K562 (cell line): ENCODE measurements around the gene FAM151A. TPM values are rescaled to one million over a fixed set of nuclear protein-coding genes. Genes with fewer than 3 reads are reported as not detected.
A peak's percentile ranks its signal among the peaks of the same experiment; 100 is the strongest.

Source experiments
- ATAC-seq: fragments of 200-7000 bp; cut with Tn5 transposase; 3 replicates; pipeline ENCODE4 v1.9.1; 2020; ENCODE audit warnings: moderate library complexity
- BruUV-seq: library from RNA; stranded (reverse); fragments of 400-500 nt; replicated peaks from 2 replicates; lab custom pipeline; 2021; lab: Mats Ljungman, UMichigan
- CTCF ChIA-PET: fragments of 300-600 bp; formaldehyde crosslinking; extraction: SDS; loops from one replicate; lab custom pipeline; 2021; ENCODE audit warnings: low intra/inter-chr PET ratio; lab: Yijun Ruan, JAX
- POLR2A ChIA-PET: fragments of 300-600, 350-650 bp; sonication (Branson Sonifier 250); formaldehyde crosslinking; extraction: SDS; loops from one replicate; lab custom pipeline; 2021; ENCODE audit warnings: antibody characterized with exemption, inconsistent platforms; lab: Yijun Ruan, JAX
- DNase-seq, 4 experiments: peaks; one replicate each; pipeline versions ENCODE4 v3.0.0 to v3.0.0-alpha.2; 2011 to 2018; ENCODE audit warnings: low spot score in 3 of 4, mixed read lengths in 3 of 4; ENCODE audit errors: extremely low read depth in 1 of 4
- FAIRE-seq: peaks from 2 replicates; lab custom pipeline; 2011; peaks lifted over from hg19 to GRCh38; lab: Jason Lieb, UNC
- H2AFZ ChIP-seq: 2 replicates; pipeline ENCODE4 v1.6.0; 2011; ENCODE audit warnings: low read depth, low read length, control low read depth, inconsistent platforms
- H3K27ac ChIP-seq: fragments of 200-600 bp; 3 replicates; pipeline ENCODE4 v1.8.0; 2011; ENCODE audit warnings: low read depth, mild to moderate bottlenecking, control low read depth, inconsistent platforms, low read length, moderate library complexity, mixed read lengths; ENCODE audit errors: extremely low read depth
- H3K27me3 ChIP-seq, 2 experiments: fragments of 300-600 bp in 1 of 2; 2 replicates in 1 of 2; 3 replicates in 1 of 2; pipeline versions ENCODE4 v1.6.0 to v1.8.0; 2011; ENCODE audit warnings: inconsistent platforms in 2 of 2, low read length in 2 of 2, mild to moderate bottlenecking in 1 of 2, mixed read lengths in 1 of 2, moderate library complexity in 1 of 2; ENCODE audit not compliant: control insufficient read depth in 2 of 2, insufficient read depth in 2 of 2
- H3K36me3 ChIP-seq: fragments of 300-600 bp; 3 replicates; pipeline ENCODE4 v1.8.0; 2011; ENCODE audit warnings: mild to moderate bottlenecking, low read length, inconsistent platforms; ENCODE audit not compliant: control insufficient read depth, insufficient read depth
- H3K4me1 ChIP-seq, 2 experiments: fragments of 200-600 bp in 1 of 2; replicated peaks in 1 of 2; 2 replicates in 1 of 2; 3 replicates in 1 of 2; pipeline versions ENCODE4 v1.5.1 to v1.8.0; 2011; ENCODE audit warnings: inconsistent platforms in 2 of 2, low read length in 2 of 2, mild to moderate bottlenecking in 1 of 2, mixed read lengths in 1 of 2, moderate library complexity in 1 of 2; ENCODE audit not compliant: control insufficient read depth in 2 of 2, insufficient read depth in 2 of 2
- H3K4me2 ChIP-seq: 2 replicates; pipeline ENCODE4 v1.6.1; 2011; ENCODE audit warnings: low read length, control low read depth, inconsistent platforms, mixed read lengths; ENCODE audit not compliant: insufficient read depth
- H3K4me3 ChIP-seq: fragments of 200-600 bp; sonication (generic), shearing (Covaris generic); 2 replicates; pipeline ENCODE4 v1.5.1; 2016; ENCODE audit warnings: control low read depth, inconsistent platforms
- H3K79me2 ChIP-seq: fragments of 200-600 bp; 3 replicates; pipeline ENCODE4 v1.8.0; 2011; ENCODE audit warnings: low read length, inconsistent platforms; ENCODE audit not compliant: control insufficient read depth, insufficient read depth
- H3K9ac ChIP-seq, 2 experiments: 2 replicates each; pipeline versions ENCODE4 v1.6.0 to v1.6.1; 2011; ENCODE audit warnings: low read depth in 2 of 2, low read length in 2 of 2, control low read depth in 1 of 2, inconsistent platforms in 1 of 2, mild to moderate bottlenecking in 1 of 2, mixed read lengths in 1 of 2; ENCODE audit not compliant: insufficient read depth in 1 of 2
- H3K9me1 ChIP-seq: one replicate; pipeline ENCODE4 v1.6.0; 2011; ENCODE audit warnings: inconsistent platforms, mild to moderate bottlenecking, low read length, moderate library complexity; ENCODE audit not compliant: control insufficient read depth, insufficient read depth
- H3K9me3 ChIP-seq: replicated peaks from 2 replicates; pipeline ENCODE4 v1.5.1; 2011; ENCODE audit warnings: low read depth, low read length, inconsistent platforms; ENCODE audit not compliant: control insufficient read depth, insufficient read depth
- H4K20me1 ChIP-seq: replicated peaks from 2 replicates; pipeline ENCODE4 v1.6.1; 2011; ENCODE audit warnings: low read length, inconsistent platforms, mixed read lengths; ENCODE audit not compliant: control insufficient read depth, insufficient read depth
- BACH1 ChIP-seq: fragments of 200-800 bp; sonication (Bioruptor generic); IDR thresholded peaks from 2 replicates; pipeline ENCODE4 v1.6.1; 2016; ENCODE audit warnings: missing genetic modification characterization, missing compliant biosample characterization
- PRMT5 ChIP-seq: sonication (generic); formaldehyde crosslinking; IDR thresholded peaks from 2 replicates; pipeline ENCODE4 v1.5.0; 2020; ENCODE audit warnings: missing genetic modification reagents
- RFX1 ChIP-seq: fragments of 450-650 bp; IDR thresholded peaks from 2 replicates; pipeline ENCODE4 v1.6.1; 2016; ENCODE audit warnings: mild to moderate bottlenecking, moderate library complexity
- WGBS: fragments of 100-300 bp; shearing (Covaris generic); methylation state at CpG from one replicate; pipeline ENCODE4 v1.1.6; 2016; ENCODE audit warnings: low coverage, mixed read lengths; ENCODE audit not compliant: insufficient coverage; ENCODE audit errors: missing lambda C conversion rate; 5-methylcytosine and 5-hydroxymethylcytosine counted together
- in situ Hi-C: fragments of 300-500 bp; cut with MboI; formaldehyde crosslinking; loops from 4 replicates; pipeline ENCODE4 v1.15.0; 2018; ENCODE audit warnings: inconsistent platforms, mixed read lengths
- intact Hi-C: fragments of 100-400 bp; cut with micrococcal nuclease; formaldehyde crosslinking; loops from 2 replicates; pipeline ENCODE4 v1.14.2; 2022
- polyA plus RNA-seq, 8 experiments: library from polyadenylated mRNA; depleted of rRNA in 4 of 8; stranded (reverse) in 5 of 8; unstranded in 3 of 8; fragments of >200 nt; fragmentation: Nextera tagmentation in 2 of 8; fragmentation: Illumina TruSeq in 1 of 8; extraction: Ambion mirVana in 2 of 8; extraction: Trizol in 1 of 8; gene quantifications; 2 replicates each; pipeline versions ENCODE4 v1.2.1 to v1.2.3, GENCODE V29; 2011 to 2014; ENCODE audit warnings: inconsistent platforms in 1 of 8, missing spikeins in 1 of 8
- total RNA-seq, 7 experiments: library from RNA; depleted of rRNA in 6 of 7; stranded (reverse); fragments of >200 nt in 6 of 7; fragmentation: Illumina TruSeq in 2 of 7; extraction: Trizol in 2 of 7; gene quantifications; 2 replicates each; pipeline versions ENCODE4 v1.2.1 to v1.2.3, GENCODE V29; 2011 to 2021; ENCODE audit warnings: low replicate concordance in 1 of 7

Gene FAM151A
- total and polyA plus RNA-seq, 9 of the 15 experiments (the other 6 are each of a cell fraction or from before 2014, with no cell fraction given): not detected

GRCh38 chr1:54610601-54611580, 12.4 kb downstream of the FAM151A start:
- CTCF ChIA-PET: no interaction called here
- no peak for FAIRE-seq
- Histone ChIP-seq H3K27ac (no peak overlapping the region), H3K9me3 (no peaks in the 10 kb centered on the region), H3K4me3 (no peak overlapping the region), H3K4me2 (no peak overlapping the region), H3K36me3 (no peaks in the 10 kb centered on the region), H3K27me3 (peaks cover 45 to 90% of the 10 kb centered on the region in 2 experiments), H3K9me1 (no peaks in the 10 kb centered on the region), H3K9ac (no peak overlapping the region), H3K4me1 (peaks cover 0 to 16% of the 10 kb centered on the region in 2 experiments; a peak in 3 of 5 replicates), H3K79me2 (no peaks in the 10 kb centered on the region), H4K20me1 (peaks cover 3% of the 10 kb centered on the region; the same call in 1 of the 2 replicates), H2AFZ (no peak overlapping the region)
- TF ChIP-seq PRMT5: no peak
- in situ Hi-C loops (no loop called here), intact Hi-C loops (no loop called here)
- DNase-seq: no peak
- 8% methylated on average over 18 of the region's 18 CpGs for WGBS
- POLR2A ChIA-PET: interaction anchor here (0.5 to 1.5 kb wide), 5 partner anchors 9 to 1888 kb away, joined by 3 to 7 read pairs (median 3); no protein-coding TSS in a partner anchor
- BruUV-seq: no TSS peak
- ATAC-seq: no peak

DNA sequence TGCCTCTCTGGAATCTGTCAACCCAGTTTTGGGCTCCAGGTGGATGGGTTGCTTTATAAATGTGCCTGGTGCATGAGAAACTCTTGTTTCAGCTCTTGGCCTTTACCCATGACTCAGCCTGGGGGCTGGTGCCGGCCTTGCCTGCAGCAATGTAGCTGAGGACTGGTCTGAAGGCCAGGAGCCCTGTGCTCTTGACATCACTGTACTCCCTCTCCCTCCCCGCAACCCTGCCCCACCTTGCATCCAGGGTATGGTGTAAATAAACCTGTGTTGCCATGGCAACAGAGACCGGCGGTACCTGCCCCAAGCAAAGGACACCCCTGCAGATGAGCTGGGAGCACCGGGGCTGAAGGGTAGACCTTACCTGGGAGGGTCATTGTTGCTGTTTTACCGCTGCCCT, 13.3 kb downstream of the FAM151A start:
- no TSS peak for BruUV-seq
- no peak overlapping the region for H3K9ac ChIP-seq
- CTCF ChIA-PET: no interaction called here
- in situ Hi-C loops (no loop called here), intact Hi-C loops (no loop called here)
- H3K79me2 ChIP-seq: no peaks in the 10 kb centered on the region
- FAIRE-seq (no peak), ATAC-seq (0 out of 3 replicates have a peak, but pooled peaks have one; percentile 11), DNase-seq (no peak)
- no peaks in the 10 kb centered on the region for H3K36me3 ChIP-seq
- no peaks in the 10 kb centered on the region for H3K9me1 ChIP-seq
- peaks cover 38 to 87% of the 10 kb centered on the region in 2 experiments for H3K27me3 ChIP-seq
- POLR2A ChIA-PET: interaction anchor here (0.5 to 0.6 kb wide), 2 partner anchors 37 to 1887 kb away, joined by 3 read pairs; no protein-coding TSS in a partner anchor
- no peak for TF ChIP-seq BACH1 (tag)
- TF ChIP-seq RFX1: peak; percentile 85
- no peak overlapping the region for H3K27ac ChIP-seq
- H2AFZ ChIP-seq: no peak overlapping the region
- no peaks in the 10 kb centered on the region for H3K9me3 ChIP-seq
- 1% methylated on average over 6 of the region's 6 CpGs for WGBS
- H4K20me1 ChIP-seq: peaks cover 3% of the 10 kb centered on the region; the same call in 1 of the 2 replicates
- no peak overlapping the region for H3K4me3 ChIP-seq
- H3K4me1 ChIP-seq: peaks cover 0 to 16% of the 10 kb centered on the region in 2 experiments; a peak in 2 of 5 replicates
- H3K4me2 ChIP-seq: no peak overlapping the region
